Activated CD4-positive, alpha-beta T cell treated with anti-CD3 and anti-CD28 coated beads for 36 hours (primary cell): Measurements from ENCODE around the gene SHROOM1. TPM values are rescaled to one million over a fixed set of nuclear protein-coding genes. Genes with fewer than 3 reads are reported as not detected.

Experiments used
- ATAC-seq: fragments of 200-7000 bp; cut with Tn5 transposase; one replicate; pipeline ENCODE4 v1.10.0; 2021; ENCODE audit warnings: mild to moderate bottlenecking, moderate library complexity
- CTCF ChIA-PET: fragments of 350-600 bp; sonication (Branson Sonifier 250); formaldehyde crosslinking; loops from one replicate; lab custom pipeline; 2021; ENCODE audit warnings: antibody characterized with exemption; lab: Charles Lee
- POLR2A ChIA-PET: fragments of 350-600 bp; sonication (Branson Sonifier 250); formaldehyde crosslinking; loops from one replicate; lab custom pipeline; 2021; ENCODE audit warnings: antibody characterized with exemption, inconsistent platforms; lab: Charles Lee
- DNase-seq: peaks from one replicate; pipeline ENCODE4 v3.0.0-alpha.2; 2020
- H3K27ac Mint-ChIP-seq: one replicate; pipeline ENCODE4 v1.8.0; 2021; ENCODE audit warnings: mixed read lengths
- H3K27me3 Mint-ChIP-seq: one replicate; pipeline ENCODE4 v1.8.0; 2021; ENCODE audit warnings: mixed read lengths
- H3K36me3 Mint-ChIP-seq: one replicate; pipeline ENCODE4 v1.8.0; 2021; ENCODE audit warnings: low read depth, mixed read lengths
- H3K4me1 Mint-ChIP-seq: one replicate; pipeline ENCODE4 v1.8.0; 2021; ENCODE audit warnings: mixed read lengths
- H3K4me3 Mint-ChIP-seq: one replicate; pipeline ENCODE4 v1.8.0; 2021; ENCODE audit warnings: mild to moderate bottlenecking, moderate library complexity, mixed read lengths
- H3K9me3 Mint-ChIP-seq: one replicate; pipeline ENCODE4 v1.8.0; 2021; ENCODE audit warnings: low read depth, mixed read lengths
- intact Hi-C, 2 experiments: fragments of 100-400 bp; cut with DNase I in 1 of 2; cut with micrococcal nuclease in 1 of 2; formaldehyde crosslinking; loops; one replicate each; pipeline versions ENCODE4 v1.14.2 to v1.15.1; 2022 to 2024; cut with DNase I, micrococcal nuclease
- total RNA-seq, 2 experiments: library from RNA; stranded (reverse); gene quantifications; one replicate each; pipeline ENCODE4 v1.2.3, GENCODE V29; 2021

SHROOM1 gene
- total RNA-seq, 2 experiments from 2014 or later: 0.63 to 0.89 TPM

GRCh38 chr5:132834057-132834456 is 3.6 kb upstream of the SHROOM1 start:
- H3K4me1 Mint-ChIP-seq: peaks cover 2% of the 10 kb centered on the region
- ATAC-seq (no peak), DNase-seq (no peak)
- H3K4me3 Mint-ChIP-seq: no peak overlapping the region
- intact Hi-C loops: no loop called here
- H3K27ac Mint-ChIP-seq: no peak overlapping the region
- H3K27me3 Mint-ChIP-seq: peaks cover 14% of the 10 kb centered on the region
- H3K36me3 Mint-ChIP-seq: no peaks in the 10 kb centered on the region
- ChIA-PET CTCF (interaction anchor here (0.6 to 2.5 kb wide), 9 partner anchors 8 to 237 kb away, joined by 3 to 7 read pairs (median 3); no protein-coding TSS in a partner anchor), POLR2A (no interaction called here)
- H3K9me3 Mint-ChIP-seq: no peaks in the 10 kb centered on the region

- POLR2A ChIA-PET: interaction anchor here (0.7 kb wide), 1 partner anchor 219 kb away, joined by 3 read pairs; the partner anchor contains the start of gene HSPA4
- ATAC-seq: no peak
- CTCF ChIA-PET: interaction anchor here (1.3 to 1.6 kb wide), 2 partner anchors 12 to 22 kb away, joined by 5 to 6 read pairs; no protein-coding TSS in a partner anchor
- Mint-ChIP-seq H3K36me3 (no peaks in the 10 kb centered on the region), H3K9me3 (no peaks in the 10 kb centered on the region), H3K4me3 (no peak overlapping the region), H3K4me1 (peaks cover 2% of the 10 kb centered on the region), H3K27me3 (peaks cover 19% of the 10 kb centered on the region), H3K27ac (no peak overlapping the region)
- no peak for DNase-seq
- intact Hi-C loops: no loop called here
These were observed 2.2 kb upstream of the SHROOM1 start for GRCh38 chr5:132832612-132833011.

DNA sequence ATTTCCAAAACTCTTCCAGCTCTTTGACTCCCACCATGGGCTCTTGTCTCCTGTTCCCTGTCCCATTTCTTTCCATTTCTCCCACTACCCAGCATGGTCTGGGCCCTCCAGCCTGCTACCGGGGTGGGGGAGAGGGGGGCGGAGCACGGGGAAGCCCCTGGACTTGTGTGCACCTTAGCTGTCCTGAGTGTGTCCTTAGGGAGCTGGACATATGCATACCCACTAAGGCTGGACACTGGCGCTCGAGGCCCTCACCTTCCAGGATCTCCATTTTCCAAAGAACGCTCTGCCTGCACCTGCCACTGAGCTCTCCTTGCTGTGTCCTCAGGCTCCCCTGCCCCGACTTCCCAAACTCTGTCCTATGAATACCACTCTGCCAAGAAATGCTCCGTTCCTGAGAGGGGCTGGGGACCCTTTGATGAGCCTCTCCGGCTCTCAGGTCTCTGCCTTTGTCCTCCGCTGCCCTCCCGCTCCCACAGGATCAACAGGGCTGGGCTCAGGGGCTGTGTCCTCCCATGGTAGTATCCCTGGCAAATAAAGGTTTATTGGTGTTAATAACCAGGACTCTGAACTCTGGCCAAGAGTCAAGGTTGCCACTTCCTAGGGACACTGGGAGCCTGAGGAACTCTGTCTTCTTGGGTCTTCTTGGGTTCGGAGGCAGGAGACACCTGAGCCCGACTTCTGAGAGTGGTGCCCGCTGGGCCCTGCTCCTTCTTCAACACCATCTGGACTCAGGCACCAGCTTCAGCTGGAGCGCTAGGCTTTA is 831 bp upstream of the SHROOM1 start:
- intact Hi-C loops: no loop called here
- peaks cover 2% of the 10 kb centered on the region for H3K4me1 Mint-ChIP-seq
- no peaks in the 10 kb centered on the region for H3K9me3 Mint-ChIP-seq
- DNase-seq (no peak), ATAC-seq (no peak)
- no peaks in the 10 kb centered on the region for H3K36me3 Mint-ChIP-seq
- CTCF ChIA-PET: interaction anchor here (0.6 to 5.3 kb wide), 7 partner anchors 12 to 417 kb away, joined by 3 to 50 read pairs (median 3); no protein-coding TSS in a partner anchor
- POLR2A ChIA-PET: no interaction called here
- H3K4me3 Mint-ChIP-seq: peak overlapping the region; percentile 61
- no peak overlapping the region for H3K27ac Mint-ChIP-seq
- peaks cover 32% of the 10 kb centered on the region for H3K27me3 Mint-ChIP-seq

DNA sequence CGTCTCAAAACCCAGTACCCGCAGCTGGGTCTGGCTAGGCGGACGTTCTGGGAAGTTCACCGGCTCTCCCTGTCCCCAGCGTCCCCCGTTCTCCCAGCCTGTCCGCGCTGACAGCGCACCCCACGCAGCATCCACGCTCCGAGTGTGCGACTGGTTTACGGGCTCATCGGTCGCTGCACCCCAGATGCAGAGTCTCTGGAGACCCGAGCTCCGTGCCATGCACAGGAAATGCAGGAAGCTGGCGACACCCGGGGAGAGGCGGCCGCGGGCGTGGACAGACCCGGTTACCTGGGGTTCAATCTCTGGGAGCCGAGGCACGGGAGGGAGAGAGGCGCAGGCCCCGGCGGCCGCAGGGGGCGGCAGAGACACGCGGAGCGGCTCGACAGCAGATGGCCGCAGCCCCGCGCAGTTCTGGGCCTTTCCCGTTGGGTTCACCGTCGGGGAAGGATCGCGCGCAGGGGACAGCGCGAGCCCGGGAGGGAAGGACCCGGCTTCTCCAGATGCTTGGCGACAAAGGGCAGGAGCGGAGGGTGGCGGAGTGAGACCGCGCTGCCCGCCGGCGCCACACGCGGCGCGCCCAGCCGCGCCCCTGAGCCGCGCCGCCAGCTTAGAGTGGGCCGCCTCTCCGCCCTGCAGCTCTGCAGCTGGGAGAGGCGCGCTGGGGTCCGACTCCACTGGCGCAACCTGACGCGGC is 558 bp downstream of the SHROOM1 start:
- intact Hi-C loops: loop anchor here (1.0 kb wide), 2 partner anchors 36 to 53 kb away; partner anchors contain the start of genes GDF9 (in 2 of the 2) and UQCRQ (in 2 of the 2)
- Mint-ChIP-seq H3K4me1 (peaks cover 2% of the 10 kb centered on the region), H3K9me3 (no peaks in the 10 kb centered on the region), H3K27me3 (peaks cover 38% of the 10 kb centered on the region), H3K4me3 (peak overlapping the region; percentile 70), H3K27ac (no peak overlapping the region), H3K36me3 (no peaks in the 10 kb centered on the region)
- ChIA-PET POLR2A (interaction anchor here (0.5 kb wide), 1 partner anchor 239 kb away, joined by 10 read pairs; no protein-coding TSS in a partner anchor), CTCF (interaction anchor here (0.5 to 5.3 kb wide), 14 partner anchors 10 to 917 kb away, joined by 3 to 50 read pairs (median 4); partner anchors contain the start of genes GDF9 and UQCRQ)
- peak; percentile 87 for ATAC-seq
- peak; percentile 86 for DNase-seq

- Mint-ChIP-seq H3K4me3 (peak overlapping the region; percentile 70), H3K27me3 (peaks cover 45% of the 10 kb centered on the region), H3K27ac (no peak overlapping the region), H3K9me3 (no peaks in the 10 kb centered on the region), H3K4me1 (peaks cover 2% of the 10 kb centered on the region), H3K36me3 (no peaks in the 10 kb centered on the region)
- ATAC-seq: no peak
- intact Hi-C loops: no loop called here
- ChIA-PET POLR2A (interaction anchor here (0.7 to 0.8 kb wide), 2 partner anchors 91 to 334 kb away, joined by 3 to 4 read pairs; no protein-coding TSS in a partner anchor), CTCF (interaction anchor here (0.6 to 5.3 kb wide), 10 partner anchors 9 to 328 kb away, joined by 3 to 50 read pairs (median 3); partner anchors contain the start of genes GDF9 and UQCRQ)
- no peak for DNase-seq
These were observed 1.5 kb downstream of the SHROOM1 start for GRCh38 chr5:132828846-132829494.

- intact Hi-C loops: no loop called here
- no peak overlapping the region for H3K4me3 Mint-ChIP-seq
- ChIA-PET CTCF (interaction anchor here (0.6 to 5.3 kb wide), 10 partner anchors 9 to 419 kb away, joined by 3 to 50 read pairs (median 4); no protein-coding TSS in a partner anchor), POLR2A (interaction anchor here (0.7 kb wide), 1 partner anchor 90 kb away, joined by 3 read pairs; no protein-coding TSS in a partner anchor)
- H3K4me1 Mint-ChIP-seq: peaks cover 2% of the 10 kb centered on the region
- no peaks in the 10 kb centered on the region for H3K36me3 Mint-ChIP-seq
- H3K27me3 Mint-ChIP-seq: peaks cover 49% of the 10 kb centered on the region
- no peak overlapping the region for H3K27ac Mint-ChIP-seq
- ATAC-seq: no peak
- no peak for DNase-seq
- H3K9me3 Mint-ChIP-seq: no peaks in the 10 kb centered on the region
These were observed 2.3 kb downstream of the SHROOM1 start for GRCh38 chr5:132827943-132828673.

- Mint-ChIP-seq H3K4me1 (peaks cover 3% of the 10 kb centered on the region), H3K36me3 (no peaks in the 10 kb centered on the region), H3K27ac (no peak overlapping the region), H3K9me3 (no peaks in the 10 kb centered on the region), H3K4me3 (no peak overlapping the region), H3K27me3 (peaks cover 49% of the 10 kb centered on the region)
- intact Hi-C loops: no loop called here
- CTCF ChIA-PET: interaction anchor here (0.6 to 5.3 kb wide), 7 partner anchors 7 to 436 kb away, joined by 3 to 50 read pairs (median 3); partner anchors contain the start of gene SOWAHA
- DNase-seq: no peak
- no peak for ATAC-seq
- POLR2A ChIA-PET: interaction anchor here (0.5 to 0.7 kb wide), 2 partner anchors 25 to 225 kb away, joined by 3 read pairs; partner anchors contain the start of gene HSPA4
These were observed 3.9 kb downstream of the SHROOM1 start for GRCh38 chr5:132826424-132827082.

DNA sequence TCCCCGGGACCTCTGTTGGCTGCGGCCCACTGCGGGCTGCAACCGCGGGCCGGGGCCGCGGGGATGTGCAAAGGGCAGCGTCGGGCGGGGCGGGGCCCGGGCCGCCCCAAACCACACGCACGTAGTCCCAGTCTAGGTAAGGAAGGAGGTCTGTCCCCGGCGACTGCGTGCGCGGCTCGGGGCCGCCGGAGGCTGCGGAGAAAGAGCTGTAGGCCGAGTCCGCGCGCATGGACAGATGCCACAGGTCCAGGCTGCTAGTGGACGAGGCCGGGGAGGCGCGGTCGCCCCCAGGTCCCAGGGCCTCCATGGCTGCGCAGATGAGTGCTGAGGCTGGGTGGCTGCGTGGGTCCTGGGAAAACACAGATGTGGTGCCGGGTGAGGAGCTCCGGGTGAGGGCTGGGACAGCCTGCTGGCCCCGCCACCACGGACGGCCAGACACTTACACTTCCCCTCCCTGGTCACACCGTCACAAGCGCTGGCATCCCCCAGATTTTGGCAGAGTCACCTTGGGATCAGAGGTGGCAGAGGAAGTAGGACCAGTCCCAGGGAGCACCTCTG is 4.5 kb downstream of the SHROOM1 start:
- peak; percentile 30 for ATAC-seq
- Mint-ChIP-seq H3K4me1 (peaks cover 3% of the 10 kb centered on the region), H3K36me3 (no peaks in the 10 kb centered on the region), H3K27ac (no peak overlapping the region), H3K4me3 (no peak overlapping the region), H3K27me3 (peaks cover 42% of the 10 kb centered on the region), H3K9me3 (no peaks in the 10 kb centered on the region)
- DNase-seq: peak; percentile 44
- ChIA-PET POLR2A (interaction anchor here (0.7 kb wide), 1 partner anchor 226 kb away, joined by 3 read pairs; the partner anchor contains the start of gene HSPA4), CTCF (interaction anchor here (0.6 to 2.2 kb wide), 7 partner anchors 9 to 299 kb away, joined by 3 to 7 read pairs (median 3); partner anchors contain the start of gene SOWAHA)
- intact Hi-C loops: no loop called here

- intact Hi-C loops: no loop called here
- Mint-ChIP-seq H3K4me1 (peaks cover 6% of the 10 kb centered on the region), H3K9me3 (no peaks in the 10 kb centered on the region), H3K27ac (no peak overlapping the region), H3K36me3 (no peaks in the 10 kb centered on the region), H3K4me3 (no peak overlapping the region), H3K27me3 (peaks cover 44% of the 10 kb centered on the region)
- ChIA-PET POLR2A (no interaction called here), CTCF (interaction anchor here (0.6 to 2.2 kb wide), 8 partner anchors 10 to 493 kb away, joined by 3 to 7 read pairs (median 4); partner anchors contain the start of gene CCNI2)
- DNase-seq: no peak
- ATAC-seq: peak; percentile 8
These were observed 5.2 kb downstream of the SHROOM1 start for GRCh38 chr5:132825033-132825833.
